HEK293 (cell line): ENCODE data around the gene PSG2.
"Not testable (repeated sequence)": the region's sequence is repeated elsewhere in the genome, so short reads cannot be mapped to it uniquely, and the experiment has no call there.

Experiments
- CTCF ChIP-seq: fragments of 450-650 bp; formaldehyde crosslinking; IDR thresholded peaks from 2 replicates; pipeline ENCODE4 v1.5.1; 2016; ENCODE audit warnings: missing biosample characterization, missing genetic modification characterization
- KLF9 ChIP-seq: fragments of 450-650 bp; formaldehyde crosslinking; IDR thresholded peaks from 2 replicates; pipeline ENCODE4 v1.5.1; 2016; ENCODE audit warnings: missing biosample characterization, missing genetic modification characterization, low read depth
- ZBTB49 ChIP-seq: fragments of 450-650 bp; formaldehyde crosslinking; IDR thresholded peaks from 2 replicates; pipeline ENCODE4 v1.5.1; 2016; ENCODE audit warnings: missing biosample characterization, missing genetic modification characterization, low read depth
- ZBTB7A ChIP-seq: fragments of 450-650 bp; formaldehyde crosslinking; IDR thresholded peaks from 2 replicates; pipeline ENCODE4 v1.5.1; 2016; ENCODE audit warnings: low read depth, missing biosample characterization, missing genetic modification characterization
- ZNF140 ChIP-seq: fragments of 450-650 bp; formaldehyde crosslinking; IDR thresholded peaks from 2 replicates; pipeline ENCODE4 v1.5.1; 2016; ENCODE audit warnings: missing biosample characterization, missing genetic modification characterization
- ZNF18 ChIP-seq: fragments of 450-650 bp; formaldehyde crosslinking; IDR thresholded peaks from 2 replicates; pipeline ENCODE4 v1.5.1; 2016; ENCODE audit warnings: missing biosample characterization, missing genetic modification characterization
- ZNF292 ChIP-seq: fragments of 450-650 bp; formaldehyde crosslinking; IDR thresholded peaks from 2 replicates; pipeline ENCODE4 v1.5.1; 2016; ENCODE audit warnings: low read depth, missing biosample characterization, missing genetic modification characterization, borderline replicate concordance
- ZNF514 ChIP-seq: fragments of 450-650 bp; formaldehyde crosslinking; IDR thresholded peaks from 2 replicates; pipeline ENCODE4 v1.5.1; 2016; ENCODE audit warnings: missing biosample characterization, missing genetic modification characterization
- ZNF558 ChIP-seq: fragments of 450-650 bp; formaldehyde crosslinking; IDR thresholded peaks from 2 replicates; pipeline ENCODE4 v1.5.1; 2016; ENCODE audit warnings: missing biosample characterization, missing genetic modification characterization
- ZNF629 ChIP-seq: fragments of 450-650 bp; formaldehyde crosslinking; IDR thresholded peaks from 2 replicates; pipeline ENCODE4 v1.5.1; 2017; ENCODE audit warnings: missing biosample characterization, missing genetic modification characterization
- ZNF768 ChIP-seq: fragments of 450-650 bp; formaldehyde crosslinking; IDR thresholded peaks from 2 replicates; pipeline ENCODE4 v1.5.1; 2018; ENCODE audit warnings: missing biosample characterization, mild to moderate bottlenecking, missing genetic modification characterization

- not testable (repeated sequence) for TF ChIP-seq CTCF (tag by site-specific recombination); ZNF558 (tag by site-specific recombination); ZBTB7A; KLF9 (tag by site-specific recombination); ZNF140 (tag by site-specific recombination); ZNF629; ZBTB49 (tag by site-specific recombination); ZNF514 (tag by site-specific recombination); ZNF292 (tag by site-specific recombination); ZNF768 (tag by site-specific recombination); ZNF18 (tag by site-specific recombination)
Measured at GRCh38 chr19:43046578-43046977, 35.9 kb downstream of the PSG2 start.
